Measurements from ENCODE around the gene DSE.

The DSE gene

DNA sequence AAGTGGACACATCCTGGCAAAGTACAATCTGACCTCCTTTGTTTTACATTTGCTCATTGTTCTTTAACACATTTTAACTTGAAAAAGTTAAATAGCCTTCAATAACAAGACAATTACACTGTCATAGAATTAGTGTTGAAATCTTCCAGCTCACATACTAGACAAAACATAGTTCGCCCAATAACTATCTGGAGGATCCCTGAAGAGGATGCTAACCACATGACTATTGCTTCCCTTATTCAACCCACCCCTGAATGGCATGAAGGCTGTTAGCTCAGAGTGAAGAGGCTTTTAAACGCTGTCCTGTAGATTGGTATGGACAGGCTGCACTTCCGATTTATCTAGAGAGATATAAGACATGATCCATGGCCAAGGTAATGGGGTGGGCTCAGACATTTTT is 15.0 kb upstream of the DSE start:
- TF ChIP-seq TAF1 (IDR thresholded peaks at IDR 0.05; ENCODE audit: borderline replicate concordance, insufficient read depth, low read length), result no peak
- TF ChIP-seq POLR2AphosphoS5 (IDR thresholded peaks at IDR 0.05; ENCODE audit: low read depth, low read length), result no peak
- no peak for TF ChIP-seq FOXP2 (optimal IDR thresholded peaks at IDR 0.05; ENCODE audit: borderline replicate concordance, extremely low read depth, extremely low read length, insufficient read depth)
- no peak for TF ChIP-seq SIN3A (IDR thresholded peaks at IDR 0.05; ENCODE audit: borderline replicate concordance, insufficient read depth, low read length)
- TF ChIP-seq, protein P1, sequence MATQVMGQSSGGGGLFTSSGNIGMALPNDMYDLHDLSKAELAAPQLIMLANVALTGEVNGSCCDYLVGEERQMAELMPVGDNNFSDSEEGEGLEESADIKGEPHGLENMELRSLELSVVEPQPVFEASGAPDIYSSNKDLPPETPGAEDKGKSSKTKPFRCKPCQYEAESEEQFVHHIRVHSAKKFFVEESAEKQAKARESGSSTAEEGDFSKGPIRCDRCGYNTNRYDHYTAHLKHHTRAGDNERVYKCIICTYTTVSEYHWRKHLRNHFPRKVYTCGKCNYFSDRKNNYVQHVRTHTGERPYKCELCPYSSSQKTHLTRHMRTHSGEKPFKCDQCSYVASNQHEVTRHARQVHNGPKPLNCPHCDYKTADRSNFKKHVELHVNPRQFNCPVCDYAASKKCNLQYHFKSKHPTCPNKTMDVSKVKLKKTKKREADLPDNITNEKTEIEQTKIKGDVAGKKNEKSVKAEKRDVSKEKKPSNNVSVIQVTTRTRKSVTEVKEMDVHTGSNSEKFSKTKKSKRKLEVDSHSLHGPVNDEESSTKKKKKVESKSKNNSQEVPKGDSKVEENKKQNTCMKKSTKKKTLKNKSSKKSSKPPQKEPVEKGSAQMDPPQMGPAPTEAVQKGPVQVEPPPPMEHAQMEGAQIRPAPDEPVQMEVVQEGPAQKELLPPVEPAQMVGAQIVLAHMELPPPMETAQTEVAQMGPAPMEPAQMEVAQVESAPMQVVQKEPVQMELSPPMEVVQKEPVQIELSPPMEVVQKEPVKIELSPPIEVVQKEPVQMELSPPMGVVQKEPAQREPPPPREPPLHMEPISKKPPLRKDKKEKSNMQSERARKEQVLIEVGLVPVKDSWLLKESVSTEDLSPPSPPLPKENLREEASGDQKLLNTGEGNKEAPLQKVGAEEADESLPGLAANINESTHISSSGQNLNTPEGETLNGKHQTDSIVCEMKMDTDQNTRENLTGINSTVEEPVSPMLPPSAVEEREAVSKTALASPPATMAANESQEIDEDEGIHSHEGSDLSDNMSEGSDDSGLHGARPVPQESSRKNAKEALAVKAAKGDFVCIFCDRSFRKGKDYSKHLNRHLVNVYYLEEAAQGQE (IDR thresholded peaks at IDR 0.05; ENCODE audit: insufficient read depth in 1 of 2, low read depth in 2 of 2, low read length in 2 of 2), result no peak

DNA sequence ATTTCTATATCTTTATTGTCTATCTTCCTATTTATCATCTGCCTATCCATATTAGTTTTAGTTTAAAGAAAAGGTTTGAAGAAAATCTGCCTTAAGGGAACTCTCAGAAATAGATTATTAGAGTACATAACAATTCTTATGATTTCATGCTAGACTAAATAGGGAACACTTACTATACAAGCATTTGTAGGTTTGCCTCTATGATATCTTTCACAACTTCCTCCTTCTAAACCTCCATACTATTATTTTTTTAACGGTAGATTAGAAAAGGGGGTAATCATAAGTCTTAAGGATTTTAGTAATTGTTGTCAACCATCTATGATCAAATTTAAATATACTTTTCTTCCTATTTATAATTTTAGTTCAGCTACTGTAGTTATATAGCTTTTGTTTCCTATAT is 11.6 kb upstream of the DSE start:
- TF ChIP-seq, protein P1 (IDR thresholded peaks at IDR 0.05; ENCODE audit: insufficient read depth in 1 of 2, low read depth in 2 of 2, low read length in 2 of 2), result no peak
- no peak for TF ChIP-seq FOXP2 (optimal IDR thresholded peaks at IDR 0.05; ENCODE audit: borderline replicate concordance, extremely low read depth, extremely low read length, insufficient read depth)
- TF ChIP-seq TAF1 (IDR thresholded peaks at IDR 0.05; ENCODE audit: borderline replicate concordance, insufficient read depth, low read length), result no peak
- no peak for TF ChIP-seq POLR2AphosphoS5 (IDR thresholded peaks at IDR 0.05; ENCODE audit: low read depth, low read length)
- TF ChIP-seq SIN3A (IDR thresholded peaks at IDR 0.05; ENCODE audit: borderline replicate concordance, insufficient read depth, low read length), result no peak

DNA sequence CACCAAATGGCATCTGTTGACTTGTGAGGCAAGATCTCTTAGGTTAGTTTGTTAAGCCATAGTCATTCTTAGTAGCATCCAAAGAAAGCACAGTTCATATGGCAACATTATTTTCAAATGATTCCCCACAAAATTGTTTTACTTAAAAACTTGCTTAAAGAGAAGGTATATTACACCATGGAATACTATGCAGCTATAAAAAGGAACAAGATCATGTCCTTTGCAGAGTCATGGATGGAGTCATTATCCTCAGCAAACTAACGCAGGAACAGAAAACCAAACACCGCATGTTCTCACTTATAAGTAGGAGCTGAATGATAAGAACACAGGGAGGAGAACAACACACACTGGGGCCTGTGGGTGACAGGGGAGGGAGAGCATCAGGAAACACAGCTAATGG is 10.9 kb upstream of the DSE start:
- no peak for TF ChIP-seq SIN3A (IDR thresholded peaks at IDR 0.05; ENCODE audit: borderline replicate concordance, insufficient read depth, low read length)

DNA sequence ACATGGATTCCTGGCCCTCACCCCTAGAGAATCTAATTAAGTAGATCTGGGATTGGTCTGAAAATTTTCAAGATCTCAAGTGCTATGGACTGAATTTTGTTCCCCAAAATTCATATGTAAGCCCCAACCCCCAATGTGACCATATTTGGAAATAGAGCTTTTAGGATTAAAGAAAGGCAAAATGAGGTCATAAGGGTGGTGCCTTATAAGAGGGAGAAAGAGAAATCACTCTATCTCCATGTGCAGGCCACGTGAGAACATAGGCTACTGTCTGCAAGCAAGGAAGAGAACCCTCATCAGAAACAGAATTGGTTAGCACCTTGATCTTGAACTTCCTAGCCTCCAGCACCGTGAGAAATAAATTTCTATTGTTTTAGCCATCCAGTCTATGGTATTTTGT is 8.5 kb upstream of the DSE start:
- no peak for TF ChIP-seq FOXP2 (optimal IDR thresholded peaks at IDR 0.05; ENCODE audit: borderline replicate concordance, extremely low read depth, extremely low read length, insufficient read depth)
- no peak for TF ChIP-seq SIN3A (IDR thresholded peaks at IDR 0.05; ENCODE audit: borderline replicate concordance, insufficient read depth, low read length)
- TF ChIP-seq TAF1 (IDR thresholded peaks at IDR 0.05; ENCODE audit: borderline replicate concordance, insufficient read depth, low read length), result no peak
- TF ChIP-seq POLR2AphosphoS5 (IDR thresholded peaks at IDR 0.05; ENCODE audit: low read depth, low read length), result no peak
- TF ChIP-seq, protein P1 (IDR thresholded peaks at IDR 0.05; ENCODE audit: insufficient read depth in 1 of 2, low read depth in 2 of 2, low read length in 2 of 2), result no peak

DNA sequence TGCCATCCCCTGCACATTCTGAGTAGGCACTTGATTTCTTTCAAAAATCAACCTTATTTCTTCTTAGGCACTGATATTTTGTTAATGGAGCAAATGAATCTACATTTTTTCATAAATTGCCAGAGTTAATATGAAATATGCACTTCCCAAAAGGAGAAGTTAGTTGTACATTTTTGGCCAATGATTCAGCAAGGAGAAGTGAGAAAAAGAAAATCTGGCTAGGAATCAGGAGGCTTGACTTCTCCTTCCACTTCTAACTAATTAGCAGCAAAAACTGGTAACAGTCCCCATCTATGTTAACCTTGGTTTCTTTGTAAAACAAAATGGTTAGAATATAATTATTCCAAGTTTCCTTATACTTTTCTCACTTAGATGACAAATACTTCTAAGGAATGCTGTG is 7.0 kb upstream of the DSE start:
- no peak for TF ChIP-seq TAF1 (IDR thresholded peaks at IDR 0.05; ENCODE audit: borderline replicate concordance, insufficient read depth, low read length)
- TF ChIP-seq POLR2AphosphoS5 (IDR thresholded peaks at IDR 0.05; ENCODE audit: low read depth, low read length), result no peak
- no peak for TF ChIP-seq FOXP2 (optimal IDR thresholded peaks at IDR 0.05; ENCODE audit: borderline replicate concordance, extremely low read depth, extremely low read length, insufficient read depth)
- no peak for TF ChIP-seq SIN3A (IDR thresholded peaks at IDR 0.05; ENCODE audit: borderline replicate concordance, insufficient read depth, low read length)
- TF ChIP-seq, protein P1 (IDR thresholded peaks at IDR 0.05; ENCODE audit: insufficient read depth in 1 of 2, low read depth in 2 of 2, low read length in 2 of 2), result no peak
